Upper lobe of right lung (tissue), 1 donor: ENCODE measurements around the gene HLA-DPB1. TPM values are rescaled to one million over a fixed set of nuclear protein-coding genes. Genes with fewer than 3 reads are reported as not detected.

Source experiments
- ATAC-seq: fragments of 200-7000 bp; cut with Tn5 transposase; one replicate; pipeline ENCODE4 v1.9.1; 2020; ENCODE audit warnings: mild to moderate bottlenecking, moderate library complexity
- DNase-seq: peaks from one replicate; pipeline ENCODE4 v3.0.0-alpha.2; 2020
- H3K27ac ChIP-seq: fragments of 200-600 bp; one replicate; pipeline ENCODE4 v1.8.0; 2022
- H3K27me3 ChIP-seq: fragments of 200-600 bp; one replicate; pipeline ENCODE4 v1.8.0; 2022; ENCODE audit warnings: mild to moderate bottlenecking
- H3K36me3 ChIP-seq: fragments of 200-600 bp; one replicate; pipeline ENCODE4 v1.8.0; 2022
- H3K4me1 ChIP-seq: fragments of 200-600 bp; one replicate; pipeline ENCODE4 v1.8.0; 2022
- H3K4me3 ChIP-seq: fragments of 200-600 bp; one replicate; pipeline ENCODE4 v1.8.0; 2022; ENCODE audit warnings: mild to moderate bottlenecking
- H3K9me3 ChIP-seq: fragments of 200-600 bp; one replicate; pipeline ENCODE4 v1.8.0; 2022
- intact Hi-C: fragments of 100-400 bp; cut with DNase I; formaldehyde crosslinking; loops from one replicate; pipeline ENCODE4 v1.11.0; 2022
- total RNA-seq: library from RNA; stranded (reverse); fragmentation: NEBNext Ultra II Directional; extraction: Animal tissue kit (Norgen Biotek cat#: 25700); gene quantifications from one replicate; pipeline ENCODE4 v1.2.1, GENCODE V29; 2021
- TF ChIP-seq, protein P1 (sequence below): fragments of 200-600 bp; IDR thresholded peaks from one replicate; pipeline ENCODE4 v1.8.0; 2022; ENCODE audit warnings: antibody characterized with exemption
- donor health status: DM: no; HTN: yes; CAD: no; lungs with severe emphysema.

The HLA-DPB1 gene
- total RNA-seq, 1 donor from 2014 or later, result 385 TPM

- H3K27me3 ChIP-seq, result no peaks in the 10 kb centered on the region
- ATAC-seq (peak; percentile 64), DNase-seq (peak; percentile 71)
- no peak overlapping the region for H3K4me3 ChIP-seq
- peaks cover 19% of the 10 kb centered on the region for H3K4me1 ChIP-seq
- no peaks in the 10 kb centered on the region for H3K9me3 ChIP-seq
- peaks cover 39% of the 10 kb centered on the region for H3K36me3 ChIP-seq
- TF ChIP-seq, protein P1, sequence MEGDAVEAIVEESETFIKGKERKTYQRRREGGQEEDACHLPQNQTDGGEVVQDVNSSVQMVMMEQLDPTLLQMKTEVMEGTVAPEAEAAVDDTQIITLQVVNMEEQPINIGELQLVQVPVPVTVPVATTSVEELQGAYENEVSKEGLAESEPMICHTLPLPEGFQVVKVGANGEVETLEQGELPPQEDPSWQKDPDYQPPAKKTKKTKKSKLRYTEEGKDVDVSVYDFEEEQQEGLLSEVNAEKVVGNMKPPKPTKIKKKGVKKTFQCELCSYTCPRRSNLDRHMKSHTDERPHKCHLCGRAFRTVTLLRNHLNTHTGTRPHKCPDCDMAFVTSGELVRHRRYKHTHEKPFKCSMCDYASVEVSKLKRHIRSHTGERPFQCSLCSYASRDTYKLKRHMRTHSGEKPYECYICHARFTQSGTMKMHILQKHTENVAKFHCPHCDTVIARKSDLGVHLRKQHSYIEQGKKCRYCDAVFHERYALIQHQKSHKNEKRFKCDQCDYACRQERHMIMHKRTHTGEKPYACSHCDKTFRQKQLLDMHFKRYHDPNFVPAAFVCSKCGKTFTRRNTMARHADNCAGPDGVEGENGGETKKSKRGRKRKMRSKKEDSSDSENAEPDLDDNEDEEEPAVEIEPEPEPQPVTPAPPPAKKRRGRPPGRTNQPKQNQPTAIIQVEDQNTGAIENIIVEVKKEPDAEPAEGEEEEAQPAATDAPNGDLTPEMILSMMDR, result peak; percentile 50
- H3K27ac ChIP-seq, result no peak overlapping the region
- intact Hi-C loops, result no loop called here
Observed at GRCh38 chr6:33082702-33083101, 6.9 kb downstream of the HLA-DPB1 start.

GRCh38 chr6:33085627-33086026 lies 9.8 kb downstream of the HLA-DPB1 start:
- Histone ChIP-seq H3K9me3 (no peaks in the 10 kb centered on the region), H3K4me1 (peaks cover 19% of the 10 kb centered on the region), H3K27ac (no peak overlapping the region), H3K4me3 (no peak overlapping the region), H3K27me3 (no peaks in the 10 kb centered on the region), H3K36me3 (peaks cover 39% of the 10 kb centered on the region)
- intact Hi-C loops, result loop anchor here (5.0 kb wide), 1 partner anchor 73 kb away; no protein-coding TSS in a partner anchor
- no peak for DNase-seq
- no peak for ATAC-seq
- TF ChIP-seq, protein P1, result no peak

DNA sequence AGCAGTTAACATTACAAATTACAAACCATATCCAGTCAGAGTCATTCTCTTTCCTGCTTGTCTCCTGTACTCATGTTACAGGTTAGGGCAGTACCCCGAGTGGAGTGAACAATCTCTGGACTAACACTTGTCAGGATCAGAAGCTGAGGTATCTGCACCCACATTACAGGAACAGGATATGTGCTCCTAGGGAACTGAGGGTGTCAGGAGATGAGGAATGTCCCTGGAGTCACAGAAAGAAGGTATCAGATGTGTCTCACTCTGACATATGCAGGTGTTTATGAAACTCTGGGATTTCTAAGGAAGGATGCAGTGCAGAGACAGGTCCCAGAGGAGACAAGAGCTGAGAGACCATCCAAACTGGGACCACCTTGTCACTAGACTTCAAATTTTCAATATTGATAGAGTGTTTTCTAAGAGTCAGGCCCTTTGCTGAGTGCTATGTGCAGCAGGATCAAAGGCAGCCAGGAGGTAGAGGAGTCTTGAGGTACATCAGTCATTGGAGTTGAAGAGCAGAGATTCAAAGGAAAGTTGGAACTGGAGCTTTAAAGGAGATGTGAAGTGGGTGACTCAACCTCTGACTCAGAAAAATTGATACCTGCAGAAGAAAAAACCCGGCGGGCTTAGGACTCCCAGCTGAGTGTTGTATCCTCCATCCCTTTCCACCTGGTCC lies 12.6 kb downstream of the HLA-DPB1 start:
- H3K4me3 ChIP-seq, result no peak overlapping the region
- no peak overlapping the region for H3K27ac ChIP-seq
- no peaks in the 10 kb centered on the region for H3K4me1 ChIP-seq
- ATAC-seq, result no peak
- intact Hi-C loops, result loop anchor here (5.0 kb wide), 1 partner anchor 76 kb away; no protein-coding TSS in a partner anchor
- no peaks in the 10 kb centered on the region for H3K9me3 ChIP-seq
- H3K36me3 ChIP-seq, result peaks cover 39% of the 10 kb centered on the region
- TF ChIP-seq, protein P1, result no peak
- DNase-seq, result no peak
- peaks cover 5% of the 10 kb centered on the region for H3K27me3 ChIP-seq

GRCh38 chr6:33088931-33089620 lies 13.3 kb downstream of the HLA-DPB1 start:
- ATAC-seq (no peak), DNase-seq (no peak)
- intact Hi-C loops, result loop anchor here (5.0 kb wide), 1 partner anchor 77 kb away; no protein-coding TSS in a partner anchor

DNA sequence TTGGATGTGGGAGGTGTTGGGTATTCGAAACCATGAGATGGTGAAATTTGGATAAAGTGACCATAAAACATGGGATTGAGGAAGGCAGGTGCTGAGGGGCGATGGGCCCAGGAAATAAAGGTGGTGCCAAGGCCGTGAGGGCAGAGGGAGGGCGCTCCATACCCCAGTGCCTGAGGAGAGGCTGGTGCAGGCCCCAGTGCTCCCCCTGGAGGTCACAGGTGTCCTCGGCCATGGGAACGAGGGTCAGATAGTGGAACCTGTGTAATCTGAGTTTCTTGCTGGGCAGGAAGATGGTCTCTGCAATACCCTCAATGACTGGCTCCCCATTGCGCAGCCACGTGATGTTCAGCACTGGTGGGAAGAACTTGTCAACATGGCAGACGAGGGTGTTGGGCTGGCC lies 16.2 kb downstream of the HLA-DPB1 start:
- Histone ChIP-seq H3K27ac (no peak overlapping the region), H3K9me3 (no peaks in the 10 kb centered on the region), H3K4me3 (no peak overlapping the region), H3K27me3 (peaks cover 9% of the 10 kb centered on the region), H3K36me3 (peaks cover 5% of the 10 kb centered on the region), H3K4me1 (no peaks in the 10 kb centered on the region)
- intact Hi-C loops, result no loop called here
- peak; percentile 83 for DNase-seq
- TF ChIP-seq, protein P1, result peak; percentile 68
- ATAC-seq, result peak; percentile 94

More at GRCh38 chr6:33088931-33089620, 13.3 kb downstream of the HLA-DPB1 start:
- H3K4me3 ChIP-seq, result no peak overlapping the region
- TF ChIP-seq, protein P1, result no peak
- H3K4me1 ChIP-seq, result no peaks in the 10 kb centered on the region
- H3K9me3 ChIP-seq, result no peaks in the 10 kb centered on the region
- H3K27ac ChIP-seq, result no peak overlapping the region
- H3K27me3 ChIP-seq, result peaks cover 9% of the 10 kb centered on the region
- H3K36me3 ChIP-seq, result peaks cover 33% of the 10 kb centered on the region
